Endometrium (tissue), 2 donors: Measurements from ENCODE around the gene SSR2.
"Not testable (repeated sequence)": the region's sequence is repeated elsewhere in the genome, so short reads cannot be mapped to it uniquely, and the experiment has no call there.

ENCODE experiments used
- FAIRE-seq: peaks from 2 replicates; lab custom pipeline; 2012; peaks lifted over from hg19 to GRCh38; lab: Jason Lieb, UNC
- donor health status: control.
- donor health status: control.

SSR2 gene

DNA sequence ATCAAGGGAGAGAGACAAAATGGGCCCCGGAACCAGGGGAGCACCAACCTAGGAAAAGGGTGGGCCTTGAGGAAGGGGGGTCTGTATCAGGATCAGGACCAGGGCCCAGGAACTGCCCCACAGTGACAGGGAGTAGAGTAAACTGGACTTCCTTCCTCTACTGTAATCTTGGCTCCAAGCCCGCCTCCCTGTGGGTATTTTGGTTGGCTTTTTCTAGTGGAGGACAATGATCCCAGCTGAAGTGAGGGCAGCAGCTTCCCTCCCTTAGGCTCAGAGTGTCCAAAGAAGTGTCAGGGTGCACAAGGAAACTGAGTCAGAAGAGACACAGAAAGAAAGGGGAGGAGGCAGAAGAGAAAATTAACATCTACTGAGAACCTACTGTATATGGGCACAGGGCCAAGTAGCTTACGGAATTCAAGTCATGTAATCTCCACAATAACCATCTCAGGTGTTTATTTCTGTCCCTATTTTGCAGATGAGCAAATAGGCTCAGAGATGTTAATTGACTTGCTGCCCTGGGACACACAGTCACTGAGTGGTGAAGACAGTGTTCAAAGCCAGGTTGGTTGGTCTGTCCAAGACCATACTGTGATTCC lies 28.0 kb upstream of the SSR2 start:
- no peak for FAIRE-seq

DNA sequence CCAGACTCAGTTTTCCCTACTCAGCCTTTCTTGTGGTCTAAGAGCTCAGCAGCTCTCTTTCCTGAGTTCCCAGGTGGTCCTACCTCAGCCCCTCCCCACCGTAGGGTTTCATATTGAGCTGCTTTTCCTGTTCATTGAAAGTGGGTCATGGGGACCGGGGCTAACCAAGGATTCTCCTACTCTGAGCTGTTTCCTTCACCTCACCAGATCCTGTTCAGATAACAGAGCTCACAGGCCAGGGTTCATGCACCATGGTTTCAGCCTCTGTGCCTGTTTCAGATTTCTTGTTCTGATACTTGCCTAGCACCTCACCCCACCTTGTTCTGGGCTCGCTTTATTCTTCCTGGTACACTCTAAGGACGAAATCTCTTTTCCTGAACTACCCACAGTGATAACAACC lies 24.3 kb upstream of the SSR2 start:
- FAIRE-seq = no peak

DNA sequence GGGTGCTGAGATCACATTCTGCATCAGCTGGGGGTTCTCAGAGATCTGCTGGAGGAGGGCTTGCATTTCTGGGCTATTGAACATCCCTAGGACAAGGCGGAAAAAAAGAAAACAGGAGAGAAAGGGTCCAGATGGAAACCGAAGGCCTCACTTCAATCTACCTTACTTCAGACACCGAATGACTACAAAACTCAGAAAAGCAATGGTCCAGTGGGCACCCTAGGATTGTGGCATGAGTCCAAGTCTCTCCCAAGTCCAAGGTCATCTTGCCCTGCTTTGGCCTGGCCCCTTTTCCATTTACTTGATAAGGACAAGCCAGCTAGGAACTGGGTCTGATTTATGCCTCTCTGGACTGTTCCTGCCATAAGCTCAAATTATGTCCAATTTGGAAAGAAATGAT lies 22.1 kb upstream of the SSR2 start:
- no peak for FAIRE-seq

DNA sequence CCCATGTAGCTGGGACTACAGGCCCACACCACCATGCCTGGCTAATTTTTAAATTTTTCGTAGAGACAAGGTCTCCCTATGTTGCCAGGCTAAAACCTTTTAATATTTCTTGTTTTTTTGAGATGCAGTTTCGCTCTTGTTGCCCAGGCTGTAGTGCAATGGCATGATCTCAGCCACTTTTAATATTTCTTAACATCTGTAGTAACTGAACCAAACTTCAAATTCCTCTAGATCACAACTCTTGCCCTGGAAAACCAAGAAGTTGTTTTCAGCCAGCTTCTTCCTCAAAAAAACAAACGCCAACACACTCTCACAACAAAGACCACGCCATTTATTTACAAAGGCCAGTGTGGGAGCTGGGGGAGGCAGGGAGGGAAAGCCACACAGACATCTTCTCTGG lies 14.2 kb upstream of the SSR2 start:
- FAIRE-seq = not testable (repeated sequence)

DNA sequence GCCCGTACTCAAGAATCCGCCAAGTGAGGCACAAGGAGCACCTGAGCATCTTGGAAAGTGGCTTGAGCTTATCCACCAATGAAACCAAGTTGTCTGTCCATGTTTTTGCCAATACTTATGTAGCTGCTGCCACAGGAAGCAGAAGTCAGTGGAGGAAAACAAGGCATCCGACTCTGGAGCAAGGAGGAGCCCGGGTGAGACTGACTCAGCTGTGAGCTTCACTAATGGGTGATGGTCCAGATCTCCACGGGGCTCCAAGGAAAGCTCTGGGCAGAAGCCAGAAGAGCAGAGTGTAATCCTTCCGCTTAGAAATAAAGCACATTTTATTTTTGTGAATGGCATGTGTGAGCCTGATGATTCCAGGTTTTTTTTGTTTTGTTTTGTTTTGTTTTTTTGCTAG lies 12.3 kb upstream of the SSR2 start:
- FAIRE-seq = no peak

DNA sequence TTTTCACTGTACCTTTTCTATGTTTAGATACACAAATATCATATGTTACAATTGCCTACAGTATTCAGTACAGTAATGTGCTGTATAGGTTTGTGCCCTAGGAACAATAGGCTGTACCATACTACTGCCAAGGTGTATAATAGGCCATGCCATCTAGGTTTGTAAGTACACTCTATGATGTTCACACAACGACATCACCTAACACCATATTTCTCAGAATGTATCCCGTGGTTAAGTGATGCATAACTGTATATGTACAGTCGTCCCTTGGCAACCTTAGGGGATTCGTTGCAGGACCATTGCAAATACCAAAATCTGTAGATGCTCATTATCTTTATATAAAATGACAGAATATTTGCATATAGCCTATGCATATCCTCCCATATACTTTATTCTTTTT lies 5.8 kb upstream of the SSR2 start:
- no peak for FAIRE-seq

DNA sequence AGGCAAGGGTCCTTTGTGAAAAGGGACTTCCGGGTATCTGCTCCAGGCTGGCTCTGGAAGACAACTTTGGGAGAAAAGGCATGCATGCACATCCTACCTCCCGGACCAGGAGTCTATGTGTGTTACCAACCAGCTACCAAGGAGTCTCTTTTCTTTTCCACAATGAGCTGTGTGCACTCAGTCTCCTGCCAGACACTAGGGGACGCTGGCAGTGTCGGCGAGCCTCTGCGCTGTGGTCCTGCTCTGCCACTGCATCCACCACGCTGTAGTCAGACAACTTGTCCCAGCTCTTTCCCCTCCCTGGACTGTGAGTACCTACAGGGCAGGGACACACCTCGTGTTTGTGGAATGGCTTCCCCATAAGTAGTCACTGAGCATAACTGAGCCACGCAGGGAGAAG lies 5.1 kb upstream of the SSR2 start:
- FAIRE-seq = no peak

DNA sequence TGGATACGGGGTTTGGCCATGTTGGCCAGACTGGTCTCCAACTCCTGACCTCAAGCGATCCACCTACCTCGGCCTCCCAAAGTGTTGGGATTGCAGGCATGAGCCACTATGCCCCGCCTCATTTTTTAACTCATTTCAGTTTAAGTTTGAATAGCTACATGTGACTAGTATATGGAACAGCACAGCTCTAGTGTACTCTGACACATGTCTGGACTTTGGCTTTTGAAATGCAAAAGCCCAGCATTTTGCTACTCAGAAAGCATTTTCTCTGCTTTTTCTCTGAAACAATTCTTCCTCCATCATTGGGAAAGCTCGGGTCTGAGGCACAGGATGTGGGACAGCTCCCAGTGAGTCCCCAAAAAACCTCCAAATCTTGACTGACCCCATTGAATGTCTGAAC lies 4.0 kb upstream of the SSR2 start:
- no peak for FAIRE-seq

DNA sequence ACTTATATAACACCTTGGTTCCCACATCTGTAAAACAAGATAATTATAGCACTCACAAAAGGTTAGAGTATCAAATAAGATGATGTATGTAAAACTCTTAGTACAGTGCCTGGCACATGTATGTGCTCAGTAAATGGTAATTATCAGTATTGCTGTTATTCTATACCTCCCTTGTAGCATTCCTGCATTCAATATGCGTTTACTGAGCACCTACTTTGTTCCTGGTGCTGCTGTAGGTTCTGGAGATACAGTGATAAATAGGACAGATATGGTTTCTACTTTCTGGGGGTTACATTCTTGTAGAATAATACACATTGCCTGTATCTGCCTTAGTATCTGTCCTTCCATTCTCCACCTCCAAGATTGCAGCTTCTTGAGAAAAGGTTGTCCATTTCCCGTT lies 1.2 kb upstream of the SSR2 start:
- FAIRE-seq = no peak

DNA sequence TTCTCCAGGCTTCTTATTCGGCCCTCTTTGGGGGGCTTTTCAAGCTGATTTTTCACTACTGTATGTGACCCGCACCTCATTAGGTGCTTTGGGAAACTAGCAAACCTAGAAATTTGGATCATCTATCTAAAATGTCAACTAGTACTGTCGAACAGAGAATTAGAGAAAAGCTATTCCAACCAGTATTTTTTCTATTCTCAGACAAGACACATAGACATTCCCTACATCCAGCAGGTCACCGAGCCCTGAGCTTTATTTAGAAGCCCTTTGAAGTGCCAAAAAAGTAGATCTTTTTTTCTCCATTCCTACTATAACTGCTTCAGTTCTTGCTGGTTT lies 310 bp upstream of the SSR2 start:
- no peak for FAIRE-seq

DNA sequence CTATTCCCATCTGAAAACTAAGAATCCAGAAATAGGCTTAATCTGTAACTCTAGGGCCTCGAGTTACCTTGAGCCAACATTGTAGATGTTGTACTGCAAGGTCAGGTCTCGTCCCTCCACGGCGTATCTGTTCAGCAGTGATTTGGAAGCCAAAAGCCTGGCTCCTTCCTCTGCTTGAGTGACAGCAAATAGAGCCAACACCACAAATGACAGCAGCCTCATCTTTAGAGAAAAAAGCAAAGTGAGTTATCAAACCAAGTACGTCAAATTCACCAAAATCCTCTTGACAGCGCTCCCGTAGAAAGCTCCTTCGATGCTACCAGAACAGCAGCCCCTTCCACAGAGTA lies 832 bp downstream of the SSR2 start:
- no peak for FAIRE-seq

DNA sequence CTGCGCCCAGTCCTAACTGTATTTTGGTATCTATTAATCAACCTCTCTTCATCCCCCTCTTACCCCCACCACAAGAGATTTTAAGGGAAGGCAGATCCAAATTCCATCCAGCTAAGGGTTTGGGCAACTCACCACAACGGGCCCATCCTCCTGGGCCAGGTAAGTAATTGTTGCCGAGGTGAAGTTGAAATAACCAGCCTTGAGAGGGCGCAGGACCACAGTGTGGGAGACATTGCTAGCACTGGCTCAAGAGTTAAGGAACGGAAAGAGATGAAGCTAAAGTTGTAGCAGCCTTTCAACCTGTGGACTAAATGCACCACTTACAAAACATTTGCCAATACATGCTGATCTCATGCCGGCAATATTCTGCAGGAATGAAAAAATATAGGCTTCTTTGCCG lies 5.9 kb downstream of the SSR2 start:
- FAIRE-seq = no peak

DNA sequence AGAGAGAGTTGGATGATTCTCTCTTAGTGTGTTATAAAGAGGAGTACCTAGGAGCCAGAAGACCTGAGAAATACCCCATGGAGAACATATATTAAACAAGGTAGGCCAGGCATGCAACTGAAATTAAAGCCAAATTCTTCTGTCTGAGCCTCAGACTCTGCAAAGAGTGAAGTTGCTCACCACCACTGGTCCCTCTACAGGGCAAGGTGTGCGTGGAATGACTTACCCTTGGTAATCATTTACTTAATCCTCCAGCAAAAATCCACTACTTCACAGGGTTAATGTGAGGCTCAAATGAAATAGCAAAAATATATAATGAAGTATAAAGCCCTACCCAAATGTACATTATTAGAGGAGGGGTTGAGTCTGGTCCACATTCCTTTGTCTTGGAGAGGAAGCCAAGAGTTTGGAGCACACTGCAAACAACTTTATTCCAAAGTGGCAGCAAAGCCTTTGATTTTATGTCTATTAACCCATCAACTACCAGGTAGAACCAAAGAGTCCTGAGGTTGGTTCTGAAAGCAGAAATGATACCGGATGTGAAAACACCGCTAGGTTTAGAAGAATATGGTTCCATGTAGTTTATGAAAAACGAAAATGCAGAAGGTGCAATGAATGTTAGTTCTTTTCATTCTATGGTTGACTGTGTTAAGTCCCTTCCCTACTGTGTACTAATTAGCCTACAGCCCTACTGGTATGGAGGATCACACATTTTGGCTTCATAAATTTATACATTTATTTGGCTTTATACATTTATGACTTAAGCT lies 8.5 kb downstream of the SSR2 start:
- FAIRE-seq = no peak

DNA sequence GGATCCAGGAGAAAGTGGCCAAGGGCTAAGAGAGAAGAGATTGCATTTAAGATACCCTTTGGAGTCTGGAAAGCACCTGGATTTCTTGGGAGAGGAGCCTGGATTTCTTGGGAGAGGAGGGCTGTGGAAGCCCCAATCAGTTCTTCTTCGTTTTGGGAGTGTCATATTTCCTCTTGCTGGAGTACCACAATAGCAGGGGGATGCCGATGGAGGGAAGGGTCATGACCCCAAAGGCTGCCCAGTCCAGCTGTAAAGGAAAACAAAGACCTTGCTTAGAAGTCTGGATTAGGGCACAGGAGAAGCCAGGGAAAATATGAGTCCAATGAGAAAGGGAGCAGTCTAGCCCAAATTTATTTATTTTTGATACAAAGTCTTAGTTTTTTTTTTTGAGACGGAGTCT lies 11.3 kb downstream of the SSR2 start:
- no peak for FAIRE-seq

DNA sequence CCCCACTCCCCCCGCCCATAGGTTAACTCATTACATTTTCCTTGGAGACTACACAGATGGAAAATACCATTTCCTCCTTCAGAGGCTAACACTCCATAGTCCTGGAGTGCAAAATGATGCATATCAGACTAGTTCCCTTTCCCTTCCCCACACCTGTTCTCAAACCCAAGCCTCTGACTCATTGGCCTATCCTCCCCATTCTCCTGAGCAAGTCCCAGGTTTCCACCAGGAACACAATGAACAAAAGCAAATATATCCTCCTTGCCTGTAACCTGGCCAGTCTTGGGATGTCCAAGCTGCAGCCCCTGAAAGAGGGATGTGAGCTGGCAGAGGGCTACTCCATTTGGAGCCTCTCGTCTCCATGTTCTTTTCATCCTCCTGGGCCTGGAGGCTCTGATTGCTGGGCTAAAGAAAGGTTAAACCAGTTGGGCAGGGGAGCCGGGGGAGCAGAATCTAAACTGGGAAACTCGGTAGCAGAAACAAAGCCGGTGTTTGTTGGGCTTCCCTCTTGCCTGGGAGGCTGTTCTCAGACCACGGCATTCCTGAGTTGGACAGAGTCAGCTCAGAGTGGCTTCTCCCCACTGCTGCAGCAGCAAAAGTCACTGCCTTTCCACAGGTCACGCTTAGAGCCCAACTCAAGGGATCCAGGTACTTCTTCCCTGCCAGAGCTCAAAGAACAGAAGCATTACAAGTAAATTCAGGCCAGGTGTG lies 13.9 kb downstream of the SSR2 start:
- no peak for FAIRE-seq

DNA sequence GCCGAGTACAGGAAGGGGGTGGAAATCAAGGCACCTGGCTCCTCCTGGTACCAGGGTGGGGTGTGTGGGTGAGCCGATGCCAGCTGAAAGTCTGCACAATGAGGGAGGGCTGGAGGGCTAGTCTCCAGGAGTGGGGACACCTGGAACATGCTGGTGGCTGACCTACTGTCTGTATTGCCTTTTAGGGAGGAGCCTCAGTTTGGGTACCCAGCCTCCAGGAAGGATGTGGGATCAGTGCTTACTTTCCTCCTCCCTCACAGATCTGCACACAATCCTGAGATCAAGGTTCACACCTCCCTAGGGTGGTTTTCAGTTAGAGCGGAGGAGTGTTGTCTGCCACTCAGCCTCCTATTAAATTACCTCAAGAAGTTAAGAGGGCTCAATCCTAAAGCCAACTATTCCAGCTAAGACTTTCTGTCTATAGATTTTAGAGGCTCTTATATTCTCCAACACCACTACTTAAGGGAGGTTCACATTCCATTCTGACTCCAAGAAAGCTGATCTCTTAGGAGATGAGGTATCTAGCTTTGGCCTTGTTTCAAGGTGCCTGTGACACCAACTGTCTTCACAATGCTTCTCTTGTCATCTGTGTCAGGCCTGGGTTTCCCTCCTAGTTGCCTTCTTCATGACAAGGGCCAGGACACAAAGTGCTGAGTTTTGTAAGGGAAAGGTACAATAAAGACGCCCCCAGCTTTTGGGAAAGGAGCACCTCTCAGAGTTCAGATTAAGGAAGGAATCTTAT lies 15.7 kb downstream of the SSR2 start:
- FAIRE-seq = no peak

DNA sequence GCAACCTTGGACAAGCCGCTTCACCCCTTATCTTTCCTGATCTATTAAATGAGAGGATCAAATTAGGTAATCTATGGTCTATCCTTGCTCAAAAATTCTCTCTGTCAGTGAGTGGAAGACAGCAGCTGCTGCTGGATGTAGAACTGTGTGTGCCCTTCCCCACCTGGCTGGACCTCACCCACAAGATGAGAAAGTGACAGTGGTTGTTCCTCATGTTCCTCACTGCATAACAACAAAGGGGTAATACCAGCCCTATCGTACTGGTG lies 16.9 kb downstream of the SSR2 start:
- no peak for FAIRE-seq

DNA sequence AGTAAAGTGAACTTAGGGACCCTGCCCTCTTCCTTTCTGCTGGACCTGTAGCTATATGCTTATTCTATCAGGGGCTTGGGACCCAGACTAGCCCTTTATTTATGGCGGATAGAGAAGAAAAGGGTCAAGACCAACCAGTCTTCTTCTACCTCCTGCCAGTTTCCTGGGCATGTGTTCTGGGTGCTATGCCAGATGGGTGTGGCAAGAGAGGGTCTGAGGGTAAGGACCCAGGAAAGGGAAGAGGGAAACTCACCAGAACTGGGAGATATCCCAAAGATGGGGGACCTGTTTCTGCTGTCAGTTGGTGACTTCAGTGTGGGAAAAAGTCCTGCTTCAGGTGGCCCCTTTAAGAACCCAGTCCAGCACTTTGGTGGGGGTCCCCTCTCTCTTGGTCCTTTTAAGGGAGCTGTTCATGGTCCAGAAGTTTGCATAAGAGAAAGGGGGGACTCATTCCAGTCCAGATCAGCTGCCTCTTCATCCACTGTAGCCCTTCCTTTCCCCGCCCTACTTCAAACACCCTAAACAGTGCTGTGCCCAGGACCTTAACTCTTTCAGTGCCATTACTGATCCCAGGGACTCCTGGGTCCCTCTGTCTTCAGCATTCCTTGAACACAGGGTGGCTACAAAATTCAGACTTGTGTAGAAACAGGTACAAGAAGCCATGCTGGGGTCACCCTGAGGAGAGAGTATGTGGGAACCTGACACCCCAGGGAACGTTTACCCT lies 18.4 kb downstream of the SSR2 start:
- FAIRE-seq = no peak

DNA sequence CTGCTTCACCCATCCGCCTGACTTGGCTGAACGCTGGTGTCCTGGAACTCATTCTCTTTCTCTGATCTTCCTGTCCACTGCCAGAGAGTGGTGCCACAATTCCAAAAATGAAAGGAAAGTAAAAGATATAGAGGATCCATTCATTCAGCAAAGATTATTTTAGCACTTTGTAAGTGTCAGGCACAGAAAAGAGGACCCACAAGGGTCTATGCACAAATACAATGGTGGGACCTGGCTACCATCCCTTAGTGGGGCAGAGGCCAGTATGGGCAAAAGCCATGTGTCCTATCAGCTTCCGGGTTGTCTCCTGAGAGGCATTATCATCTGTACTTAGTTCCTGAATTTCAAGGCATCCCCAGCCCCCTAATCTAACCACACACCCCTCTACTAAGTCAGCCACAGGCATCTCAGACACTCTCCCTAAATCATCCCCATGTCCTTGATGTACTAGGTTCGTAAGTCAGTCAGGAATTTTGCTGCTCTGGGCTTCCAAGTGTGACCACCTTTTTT lies 19.0 kb downstream of the SSR2 start:
- no peak for FAIRE-seq

DNA sequence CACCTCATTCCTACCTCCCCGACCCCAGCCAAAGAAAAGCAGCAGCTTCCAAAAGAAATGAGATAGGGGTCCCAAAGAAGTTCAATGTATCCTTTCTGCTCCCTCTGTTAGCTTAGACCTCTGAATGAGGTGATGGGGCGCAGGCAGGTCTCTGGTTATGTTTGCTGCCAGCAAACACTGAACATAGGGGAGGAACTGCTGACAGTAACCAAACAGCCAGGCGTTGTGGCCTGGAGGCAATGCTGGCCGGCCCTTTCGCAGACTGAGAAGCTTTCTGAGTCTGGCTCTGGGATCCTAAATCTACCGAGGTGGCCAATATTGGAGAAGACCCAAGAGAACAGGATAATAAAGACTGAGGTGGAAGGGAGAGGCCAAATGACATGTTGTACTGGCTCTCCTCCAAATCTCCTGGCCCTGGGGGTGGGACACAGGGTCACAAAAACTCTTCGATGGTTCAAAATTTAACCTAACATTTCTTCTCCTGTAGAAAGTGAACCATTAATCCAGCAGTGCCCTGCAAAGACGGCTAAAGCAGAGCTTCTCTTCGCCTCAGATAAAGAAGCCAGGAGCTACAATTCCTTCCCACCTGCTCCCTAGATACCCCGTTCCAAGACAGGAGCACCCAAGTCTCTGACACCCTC lies 19.6 kb downstream of the SSR2 start:
- FAIRE-seq = no peak

DNA sequence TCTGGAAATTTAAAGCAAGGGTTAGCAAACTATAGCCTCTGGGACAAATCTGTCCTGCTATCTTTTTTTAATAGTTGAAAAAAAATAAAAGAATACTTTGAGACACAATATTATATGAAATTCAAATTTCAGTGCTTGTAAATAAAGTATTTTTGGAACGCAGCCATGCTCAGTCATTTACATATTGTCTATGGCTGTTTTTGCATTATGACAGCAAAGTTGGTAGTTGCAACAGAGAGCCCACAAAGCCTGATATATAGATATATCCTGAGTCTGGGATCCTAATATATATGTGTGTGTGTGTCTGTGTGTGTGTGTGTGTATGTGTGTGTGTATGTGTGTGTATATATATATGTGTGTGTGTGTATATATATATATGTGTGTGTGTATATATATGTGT lies 20.8 kb downstream of the SSR2 start:
- no peak for FAIRE-seq

DNA sequence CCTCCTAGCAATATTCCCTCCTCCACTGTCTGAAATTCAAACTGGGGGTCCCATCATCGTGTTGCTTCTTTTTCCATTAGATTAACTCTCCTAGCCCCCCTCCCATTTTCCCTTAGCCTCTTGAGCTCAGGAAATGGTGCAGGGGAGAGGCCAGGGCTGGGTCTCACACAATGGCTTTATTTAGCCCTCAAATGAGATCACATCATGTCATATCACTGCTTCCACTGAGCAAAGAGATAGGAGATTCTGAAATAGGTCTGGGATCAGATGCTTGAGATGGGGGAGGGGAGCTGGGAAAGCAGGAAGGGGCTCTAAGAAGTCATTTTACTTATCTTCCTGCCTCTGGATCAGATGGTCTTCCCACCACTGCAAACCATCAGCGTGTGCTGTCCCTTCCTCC lies 24.6 kb downstream of the SSR2 start:
- no peak for FAIRE-seq
